ENCODE data around the gene IDI2. TPM values are rescaled to one million over a fixed set of nuclear protein-coding genes. Genes with fewer than 3 reads are reported as not detected.

IDI2 gene
- total RNA-seq, 1 donor from 2014 or later: not detected

DNA sequence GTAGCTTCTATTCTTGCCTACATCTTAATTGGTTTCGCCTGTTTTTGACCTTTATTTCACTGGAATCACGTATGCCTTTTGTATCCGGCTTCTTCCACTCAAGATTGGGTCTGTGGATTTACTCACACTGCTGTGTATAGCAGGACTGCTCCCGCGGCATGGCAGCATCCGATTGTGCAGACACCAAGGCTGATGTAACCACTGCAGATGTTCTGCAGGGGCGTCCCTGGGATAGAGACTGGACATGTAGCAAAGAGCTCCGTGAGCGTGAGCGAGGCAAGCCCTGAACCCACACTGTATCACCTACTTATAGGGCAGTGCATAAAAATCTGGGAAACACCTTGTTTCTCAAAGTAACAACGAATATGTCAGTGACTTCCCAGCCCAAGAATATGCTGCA is 11.4 kb upstream of the IDI2 start:
- no peak for DNase-seq (ENCODE audit: low read depth)
- TF ChIP-seq, protein P1, sequence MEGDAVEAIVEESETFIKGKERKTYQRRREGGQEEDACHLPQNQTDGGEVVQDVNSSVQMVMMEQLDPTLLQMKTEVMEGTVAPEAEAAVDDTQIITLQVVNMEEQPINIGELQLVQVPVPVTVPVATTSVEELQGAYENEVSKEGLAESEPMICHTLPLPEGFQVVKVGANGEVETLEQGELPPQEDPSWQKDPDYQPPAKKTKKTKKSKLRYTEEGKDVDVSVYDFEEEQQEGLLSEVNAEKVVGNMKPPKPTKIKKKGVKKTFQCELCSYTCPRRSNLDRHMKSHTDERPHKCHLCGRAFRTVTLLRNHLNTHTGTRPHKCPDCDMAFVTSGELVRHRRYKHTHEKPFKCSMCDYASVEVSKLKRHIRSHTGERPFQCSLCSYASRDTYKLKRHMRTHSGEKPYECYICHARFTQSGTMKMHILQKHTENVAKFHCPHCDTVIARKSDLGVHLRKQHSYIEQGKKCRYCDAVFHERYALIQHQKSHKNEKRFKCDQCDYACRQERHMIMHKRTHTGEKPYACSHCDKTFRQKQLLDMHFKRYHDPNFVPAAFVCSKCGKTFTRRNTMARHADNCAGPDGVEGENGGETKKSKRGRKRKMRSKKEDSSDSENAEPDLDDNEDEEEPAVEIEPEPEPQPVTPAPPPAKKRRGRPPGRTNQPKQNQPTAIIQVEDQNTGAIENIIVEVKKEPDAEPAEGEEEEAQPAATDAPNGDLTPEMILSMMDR (conservative IDR thresholded peaks at IDR 0.05; ENCODE audit: low read depth, low read length): no peak
- no peak overlapping the region for H3K4me3 ChIP-seq (ENCODE audit: low read depth, low read length)

DNA sequence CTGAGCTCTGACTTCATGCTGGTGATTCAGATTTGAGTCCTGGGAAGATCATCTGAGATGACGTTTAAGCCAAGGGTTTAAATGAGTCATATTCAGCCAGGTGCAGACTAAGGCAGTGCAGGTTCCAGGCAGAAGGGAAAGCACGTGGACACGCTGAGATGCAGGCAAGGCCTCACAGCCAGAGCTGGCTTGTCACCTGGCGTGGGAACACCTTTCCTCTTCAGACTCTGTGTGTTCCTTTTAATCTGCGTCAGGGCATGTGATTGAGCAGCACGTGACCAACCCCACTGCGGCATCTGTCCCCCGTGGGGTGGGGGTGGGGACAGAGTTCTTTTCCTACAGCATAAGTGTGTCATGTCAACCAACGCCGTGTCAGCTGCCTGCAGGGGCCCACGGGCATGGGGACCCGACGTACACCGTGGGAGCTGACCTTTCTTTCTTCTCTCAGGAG is 10.7 kb upstream of the IDI2 start:
- no peak overlapping the region for H3K4me3 ChIP-seq (ENCODE audit: low read depth, low read length)
- DNase-seq (ENCODE audit: low read depth): peak; percentile 80
- TF ChIP-seq, protein P1 (conservative IDR thresholded peaks at IDR 0.05; ENCODE audit: low read depth, low read length): no peak

DNA sequence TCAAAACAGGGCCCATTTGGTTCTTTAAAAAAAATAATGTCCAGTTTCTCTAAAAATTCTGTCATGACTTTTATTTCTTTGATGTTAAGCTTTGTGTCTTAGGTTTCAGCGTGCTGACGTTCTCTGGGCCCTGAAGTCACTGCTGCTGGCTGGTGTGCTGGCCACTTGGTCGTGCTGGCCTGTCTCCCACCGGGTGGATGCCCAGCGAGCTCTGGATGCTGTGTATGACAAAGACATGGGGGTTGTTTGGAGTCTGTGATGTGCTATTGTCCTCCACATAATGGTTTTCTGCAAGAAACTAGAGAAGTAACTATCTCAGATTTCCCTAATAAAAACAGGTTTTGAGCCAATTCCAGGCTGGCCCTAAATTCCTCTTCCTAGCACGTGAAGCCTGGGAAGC is 9.5 kb upstream of the IDI2 start:
- TF ChIP-seq, protein P1 (conservative IDR thresholded peaks at IDR 0.05; ENCODE audit: low read depth, low read length): no peak
- no peak overlapping the region for H3K4me3 ChIP-seq (ENCODE audit: low read depth, low read length)
- DNase-seq (ENCODE audit: low read depth): no peak

DNA sequence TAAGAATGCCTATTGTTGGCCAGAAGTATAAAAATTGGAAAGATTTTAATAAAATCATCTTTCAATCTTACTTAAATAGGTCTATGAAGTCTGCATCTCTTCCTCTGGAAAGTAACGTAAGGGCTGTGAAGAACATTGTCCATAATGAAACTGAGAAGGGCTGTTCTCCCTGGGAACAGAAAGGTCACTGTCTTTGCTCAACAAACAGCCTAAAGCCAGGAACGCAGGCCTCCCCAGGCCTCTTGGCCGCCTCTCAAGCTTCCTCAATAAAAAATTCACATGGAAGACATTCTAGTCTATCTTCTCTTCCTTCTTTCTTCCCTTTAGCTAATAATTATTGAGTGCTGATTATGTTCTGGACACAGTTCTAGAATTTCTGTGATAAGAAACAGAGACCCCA is 9.1 kb upstream of the IDI2 start:
- H3K4me3 ChIP-seq (ENCODE audit: low read depth, low read length): no peak overlapping the region
- no peak for DNase-seq (ENCODE audit: low read depth)
- TF ChIP-seq, protein P1 (conservative IDR thresholded peaks at IDR 0.05; ENCODE audit: low read depth, low read length): no peak

DNA sequence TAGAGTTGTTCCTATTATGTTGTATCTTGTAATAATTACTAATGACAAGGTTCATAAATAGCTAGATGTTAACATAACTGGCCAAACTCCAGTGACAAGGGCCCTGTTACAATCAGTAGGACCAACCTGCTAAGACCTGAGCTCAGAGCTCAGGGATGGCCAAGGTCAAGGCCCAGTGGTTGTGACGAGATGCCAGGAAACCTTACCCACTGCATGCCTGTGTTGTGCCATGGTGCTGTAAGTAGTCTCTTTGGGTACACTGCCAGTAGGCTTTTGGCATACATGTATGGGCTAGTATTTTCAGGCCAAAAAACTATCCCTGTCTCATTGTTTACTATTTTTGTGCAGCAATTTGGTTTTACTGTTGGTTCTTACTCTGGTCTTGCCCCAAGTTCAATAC is 7.9 kb upstream of the IDI2 start:
- TF ChIP-seq, protein P1 (conservative IDR thresholded peaks at IDR 0.05; ENCODE audit: low read depth, low read length): no peak
- no peak for DNase-seq (ENCODE audit: low read depth)
- H3K4me3 ChIP-seq (ENCODE audit: low read depth, low read length): no peak overlapping the region

DNA sequence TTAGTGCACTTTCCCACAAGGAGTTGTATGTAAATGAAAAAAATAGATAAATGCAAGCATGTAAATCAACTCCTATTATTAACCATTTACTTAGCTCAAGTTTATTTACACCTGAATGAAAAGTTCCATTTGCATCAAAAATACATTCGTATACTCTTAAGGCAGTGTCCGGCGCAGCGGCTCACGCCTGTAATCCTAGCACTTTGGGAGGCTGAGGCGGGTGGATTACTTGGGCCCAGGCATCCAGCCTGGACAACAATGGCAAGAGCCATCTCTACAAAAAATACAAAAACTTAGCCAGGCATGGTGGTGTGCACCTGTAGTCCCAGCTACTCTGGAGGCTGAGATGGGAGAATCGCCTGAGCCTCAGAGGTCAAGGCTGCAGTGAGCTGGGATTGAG is 4.2 kb upstream of the IDI2 start:
- DNase-seq (ENCODE audit: low read depth): no peak
- TF ChIP-seq, protein P1 (conservative IDR thresholded peaks at IDR 0.05; ENCODE audit: low read depth, low read length): no peak

DNA sequence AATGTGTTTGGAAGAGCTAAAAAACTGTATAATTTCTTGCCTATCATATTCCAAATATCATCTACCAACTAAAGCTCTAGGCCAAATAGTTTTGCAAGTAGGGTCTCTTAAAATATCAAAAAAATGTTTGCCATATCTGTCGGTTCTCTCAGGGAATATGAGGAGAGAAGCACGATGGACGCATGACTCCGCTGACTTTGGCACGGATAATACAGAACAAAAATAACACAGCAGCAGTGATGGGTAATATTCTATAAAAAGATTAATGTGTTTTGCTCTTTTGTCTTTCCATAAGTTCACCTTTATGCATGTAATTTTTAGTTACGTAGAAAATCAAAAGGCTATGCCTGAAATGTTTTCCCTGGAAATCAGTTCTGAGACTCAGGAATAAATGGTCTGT is 919 bp upstream of the IDI2 start:
- TF ChIP-seq, protein P1 (conservative IDR thresholded peaks at IDR 0.05; ENCODE audit: low read depth, low read length): no peak
- DNase-seq (ENCODE audit: low read depth): no peak
- no peak overlapping the region for H3K4me3 ChIP-seq (ENCODE audit: low read depth, low read length)

More for the DNA sequence above, 4.2 kb upstream of the IDI2 start:
- no peak overlapping the region for H3K4me3 ChIP-seq (ENCODE audit: low read depth, low read length)

Data from epithelial cell of proximal tubule (primary cell).